NOMO-1 treated with dmso at 0.1 percent for 144 hours (cell line): Measurements from ENCODE around the gene YPEL2.
"Not testable (repeated sequence)": the region's sequence is repeated elsewhere in the genome, so short reads cannot be mapped to it uniquely, and the experiment has no call there.

Experiments used
- DNase-seq: peaks from one replicate; lab custom pipeline; 2025; ENCODE audit not compliant: unreplicated experiment; lab: John Stamatoyannopoulos, UW

Gene YPEL2

DNA sequence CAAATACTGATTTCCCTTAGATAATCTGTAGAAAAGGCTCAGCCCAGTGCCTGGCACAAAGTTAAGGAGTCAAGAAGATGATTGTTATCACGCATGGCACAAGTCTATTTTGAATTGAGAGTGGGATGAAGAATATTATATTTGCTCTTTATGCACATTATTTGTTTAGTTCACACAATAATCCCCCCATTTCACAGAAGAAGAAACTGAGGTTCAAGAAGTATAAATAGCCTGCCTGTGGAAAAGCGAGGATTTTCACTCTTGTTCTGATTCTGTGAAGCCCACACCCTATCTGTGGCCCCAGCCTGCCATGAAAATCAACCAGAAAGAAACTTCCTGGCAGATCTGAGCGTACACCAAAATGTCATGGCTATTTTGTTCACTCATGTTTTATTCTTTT is 73.0 kb downstream of the YPEL2 start:
- DNase-seq = no peak

DNA sequence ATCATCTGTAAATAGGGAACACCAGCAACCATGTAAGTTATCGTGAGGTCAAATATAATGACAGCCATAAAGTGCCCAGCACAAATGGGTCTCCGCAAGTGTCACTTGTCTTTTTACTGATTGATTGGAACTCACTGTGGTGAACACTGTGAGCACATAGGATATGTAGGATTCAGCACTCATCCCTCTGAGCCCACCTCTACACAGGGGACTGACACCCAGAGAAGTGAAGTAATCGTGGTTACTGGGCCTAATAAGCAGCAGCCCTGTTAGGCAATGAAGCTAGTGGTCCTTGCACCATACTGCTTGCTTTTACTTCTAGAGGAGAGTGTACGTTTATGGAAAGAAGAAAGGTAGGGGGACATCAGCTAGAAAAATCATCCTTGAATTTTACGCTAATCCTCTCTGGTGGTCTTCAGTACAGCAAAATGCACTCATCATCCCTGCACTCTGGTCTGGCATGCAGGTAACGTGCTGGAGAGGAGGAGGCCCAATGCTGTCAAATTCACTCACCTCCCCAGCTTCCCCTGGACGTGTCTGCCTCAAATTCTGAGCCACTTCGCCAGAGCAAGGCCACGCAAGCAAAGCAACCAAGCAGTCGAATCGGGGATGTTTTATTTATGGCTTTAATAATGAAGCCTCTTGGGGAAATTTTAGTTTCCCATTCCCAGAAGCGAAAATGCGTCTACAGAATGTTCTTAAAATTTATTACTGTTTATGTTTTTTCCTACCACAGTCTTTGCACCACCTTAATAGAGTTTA is 74.7 kb downstream of the YPEL2 start:
- no peak for DNase-seq

DNA sequence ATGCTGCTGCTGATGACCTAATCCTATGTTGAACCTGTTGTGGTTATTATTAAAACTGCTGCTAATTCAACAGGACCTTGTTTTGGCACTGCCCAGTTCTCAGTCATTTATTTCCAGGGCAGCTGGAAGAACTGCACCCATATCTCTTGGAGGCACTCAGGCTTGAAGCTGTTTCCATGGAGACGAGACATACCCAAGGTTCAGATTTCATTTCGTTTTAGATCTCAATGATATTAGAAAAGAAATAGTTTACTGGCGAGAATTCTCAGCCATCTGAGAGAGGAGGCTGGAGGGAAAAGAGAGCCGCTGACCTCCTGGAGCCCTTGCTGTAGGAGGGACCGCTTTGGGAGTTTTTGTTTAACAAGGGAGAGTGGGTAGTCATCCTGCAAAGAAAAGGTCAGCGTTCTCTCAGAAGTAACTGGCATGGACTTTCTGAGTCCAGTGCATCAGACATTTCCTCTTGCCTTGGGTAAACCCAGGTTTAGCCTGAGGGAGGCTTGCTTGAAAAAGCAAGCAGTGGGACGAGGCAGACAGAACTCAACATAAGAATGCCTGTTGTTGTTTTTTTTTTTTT is 75.4 kb downstream of the YPEL2 start:
- no peak for DNase-seq

DNA sequence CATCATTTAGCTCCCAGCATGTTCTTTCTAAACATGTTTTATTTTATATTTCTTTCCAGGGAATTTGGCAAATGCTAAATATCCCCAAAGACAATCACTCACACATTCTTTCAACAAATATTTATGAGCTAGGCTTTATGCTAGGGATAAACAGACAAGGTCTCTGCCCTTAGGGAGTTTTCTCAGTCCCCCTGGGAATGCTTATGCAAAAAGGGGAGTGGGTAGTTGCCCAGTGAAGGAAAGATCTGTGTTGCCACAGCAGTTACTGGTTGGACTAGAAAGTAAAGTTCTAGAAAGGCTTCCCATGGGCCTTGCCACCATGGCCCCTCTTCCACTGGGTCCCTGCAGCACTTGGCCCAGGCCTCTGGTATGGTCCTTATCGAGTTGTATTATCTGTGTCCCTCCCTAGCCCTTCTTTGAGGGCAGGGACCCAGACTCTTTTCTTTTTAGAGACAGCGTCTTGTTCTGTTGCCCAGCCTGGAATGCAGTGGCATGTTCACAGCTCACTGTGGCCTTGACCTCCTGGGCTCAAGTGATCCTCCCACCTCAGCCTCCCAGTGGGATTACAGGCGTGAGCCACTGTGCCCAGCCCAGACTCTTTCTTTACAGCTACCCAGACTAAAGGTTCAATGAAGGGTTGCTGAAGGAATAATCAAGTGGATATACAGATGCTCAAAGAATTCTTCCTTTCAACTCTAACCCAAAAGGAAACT is 78.0 kb downstream of the YPEL2 start:
- DNase-seq = no peak

DNA sequence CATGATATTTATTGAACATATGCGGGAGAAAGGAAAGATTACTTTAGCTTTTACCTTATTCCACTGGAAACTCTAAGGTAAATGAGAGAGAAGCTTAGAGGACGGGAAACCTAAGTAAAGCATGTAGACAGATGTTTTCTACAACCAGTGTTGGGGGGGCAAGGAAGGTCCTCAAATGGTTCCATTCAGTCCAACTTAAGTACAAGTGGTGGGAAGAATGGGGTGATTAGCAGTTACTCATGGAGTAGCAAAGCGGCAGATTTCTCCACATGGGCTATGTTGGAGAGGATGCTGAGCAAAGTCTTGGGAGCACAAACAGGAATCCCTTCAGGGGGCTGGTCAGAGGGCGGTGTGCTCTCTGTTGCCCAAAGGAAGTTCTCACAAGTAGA is 78.6 kb downstream of the YPEL2 start:
- DNase-seq = no peak

DNA sequence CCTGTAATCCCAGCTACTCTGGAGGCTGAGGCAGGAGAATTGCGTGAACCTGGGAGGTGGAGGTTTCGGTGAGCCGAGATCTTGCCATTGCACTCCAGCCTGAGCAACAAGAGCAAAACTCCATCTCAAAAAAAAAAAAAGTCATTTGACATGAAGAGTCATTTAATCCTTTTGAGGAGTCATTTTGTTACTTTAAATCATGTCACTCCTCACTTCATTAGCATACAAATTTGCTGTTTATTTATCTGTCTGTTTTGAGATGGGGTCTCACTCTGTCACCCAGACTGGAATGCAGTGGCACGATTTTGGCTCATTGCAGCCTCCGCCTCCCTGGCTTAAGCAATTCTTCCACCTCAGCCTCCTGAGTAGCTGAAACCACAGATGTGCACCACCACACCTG is 81.0 kb downstream of the YPEL2 start:
- DNase-seq = not testable (repeated sequence)

DNA sequence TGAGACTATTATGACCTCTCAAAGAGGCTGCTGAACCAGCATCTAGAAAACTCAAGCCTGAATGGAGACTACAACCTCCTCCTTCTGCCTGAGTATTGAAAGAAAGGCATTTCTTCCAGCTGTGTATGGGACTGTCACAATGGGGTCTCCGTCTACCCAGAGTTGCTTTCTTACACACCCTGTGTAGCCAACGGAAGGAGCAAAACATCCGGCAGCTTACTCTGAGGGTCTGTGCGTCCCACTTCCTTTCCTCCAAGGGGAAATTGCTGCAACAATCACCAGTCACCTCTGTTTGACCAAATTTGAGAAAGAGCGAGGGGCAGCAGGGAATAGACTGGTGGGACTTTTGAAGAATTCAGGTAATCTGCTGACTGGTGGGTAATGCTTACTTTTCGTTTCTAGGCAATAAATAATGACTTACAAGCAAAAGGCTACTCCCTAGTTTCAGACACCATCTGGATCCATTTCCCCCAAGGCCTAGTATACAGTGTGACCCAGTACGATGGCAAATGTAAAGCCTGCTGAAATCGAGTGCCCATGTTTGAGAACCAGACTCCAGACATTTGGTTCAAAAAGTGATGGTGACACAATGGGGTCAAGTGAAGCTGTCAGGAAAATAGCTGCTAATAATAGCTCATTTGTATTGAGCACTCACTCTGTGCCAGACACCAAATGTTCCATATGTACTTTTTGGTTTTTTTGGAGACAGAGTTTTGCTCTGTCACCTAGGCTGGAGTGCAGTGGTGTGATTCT is 81.7 kb downstream of the YPEL2 start:
- DNase-seq = no peak

DNA sequence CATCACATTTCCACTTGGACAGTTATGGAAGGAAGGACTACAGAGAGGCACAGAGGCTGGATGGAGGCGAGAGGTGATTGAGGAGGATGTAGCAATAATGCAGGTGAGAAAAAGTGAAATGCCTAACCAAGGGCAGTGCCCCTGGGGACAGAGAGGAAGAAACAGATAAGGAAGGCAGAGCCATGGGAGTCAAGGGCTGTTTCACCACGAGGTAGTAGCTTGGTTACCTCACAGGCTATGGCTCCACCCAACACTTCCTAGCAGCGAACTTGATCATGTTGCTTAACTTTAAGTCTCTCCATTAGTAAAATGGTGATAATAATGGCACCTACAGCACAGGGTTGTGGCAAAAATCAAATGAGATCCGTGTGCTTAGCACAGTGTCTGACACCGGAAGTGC is 83.9 kb downstream of the YPEL2 start:
- peak; percentile 28 for DNase-seq

DNA sequence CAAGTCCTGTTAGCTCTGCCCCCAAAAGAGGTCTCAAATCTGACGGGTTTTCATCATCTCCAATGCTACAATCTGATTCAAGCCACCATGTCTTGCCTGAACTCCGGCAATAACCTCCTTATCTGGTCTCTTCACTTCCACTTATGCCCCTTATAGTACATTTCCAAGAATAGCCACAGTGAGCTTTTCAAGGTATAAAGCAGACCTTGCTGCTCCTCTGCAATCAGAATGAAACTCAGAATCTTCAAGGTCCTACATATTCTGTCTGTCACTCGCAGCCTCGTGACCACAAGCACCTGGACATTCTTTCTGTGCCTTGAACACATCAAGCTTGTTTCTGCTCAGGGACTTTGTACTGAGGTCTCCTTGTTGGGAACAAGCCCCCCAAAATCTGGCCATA is 84.7 kb downstream of the YPEL2 start:
- DNase-seq = no peak

DNA sequence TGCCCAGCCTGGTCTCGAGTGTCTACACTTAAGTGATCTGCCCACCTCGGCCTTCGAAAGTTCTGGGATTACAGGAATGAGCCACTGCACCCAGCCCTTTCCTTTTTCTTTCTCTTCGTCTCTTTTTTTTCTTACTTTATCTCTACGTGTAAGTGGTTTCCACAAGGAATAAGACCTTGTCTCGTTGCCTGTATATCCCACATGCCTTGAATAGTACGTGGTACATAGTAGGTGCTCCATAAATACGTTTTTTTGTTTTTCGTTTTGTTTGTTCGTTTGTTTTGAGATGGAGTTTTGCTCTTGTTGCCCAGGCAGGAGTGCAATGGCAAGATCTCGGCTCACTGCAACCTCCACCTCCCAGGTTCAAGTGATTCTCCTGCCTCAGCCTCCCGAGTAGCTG is 86.0 kb downstream of the YPEL2 start:
- DNase-seq = no peak

DNA sequence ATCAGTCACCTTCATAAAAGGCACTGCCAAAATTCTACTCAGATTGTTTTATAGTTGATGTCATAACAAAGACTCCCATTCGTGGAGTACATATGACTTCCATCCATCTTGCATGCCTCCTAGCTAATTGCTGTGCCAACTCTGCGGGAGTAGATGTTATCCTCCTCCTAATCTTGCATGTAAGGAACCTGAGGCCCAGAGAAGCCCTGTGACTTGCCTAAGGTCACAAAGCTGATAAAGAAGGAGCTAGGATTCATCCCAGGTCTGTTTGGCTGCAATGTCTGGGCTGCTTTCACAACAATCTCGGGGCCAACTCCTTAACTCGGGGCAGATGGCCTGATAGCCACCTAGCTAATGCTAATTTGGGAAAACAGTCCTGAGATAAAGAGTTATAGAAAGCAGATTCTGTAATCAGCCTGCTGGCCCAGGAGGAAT is 87.3 kb downstream of the YPEL2 start:
- DNase-seq = no peak

DNA sequence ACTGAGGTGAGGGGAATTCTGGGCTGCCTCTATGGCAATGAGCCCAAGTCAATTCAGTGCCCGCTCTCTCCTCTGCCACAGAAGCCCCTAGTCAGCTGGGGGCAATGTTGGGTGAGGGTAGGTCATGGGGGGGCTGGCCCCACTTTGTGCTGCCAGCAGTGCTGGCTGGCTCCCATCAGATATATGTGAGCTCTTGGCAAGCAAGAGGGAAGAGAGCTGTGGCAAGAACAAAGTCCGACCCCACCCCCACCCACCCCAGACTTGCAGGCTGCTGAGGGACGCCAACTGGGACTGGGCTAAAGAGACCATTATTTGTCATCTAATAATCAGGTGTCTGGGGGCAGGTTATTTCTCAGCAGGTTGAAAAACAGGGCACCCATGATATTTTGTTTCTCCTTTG is 89.4 kb downstream of the YPEL2 start:
- no peak for DNase-seq

DNA sequence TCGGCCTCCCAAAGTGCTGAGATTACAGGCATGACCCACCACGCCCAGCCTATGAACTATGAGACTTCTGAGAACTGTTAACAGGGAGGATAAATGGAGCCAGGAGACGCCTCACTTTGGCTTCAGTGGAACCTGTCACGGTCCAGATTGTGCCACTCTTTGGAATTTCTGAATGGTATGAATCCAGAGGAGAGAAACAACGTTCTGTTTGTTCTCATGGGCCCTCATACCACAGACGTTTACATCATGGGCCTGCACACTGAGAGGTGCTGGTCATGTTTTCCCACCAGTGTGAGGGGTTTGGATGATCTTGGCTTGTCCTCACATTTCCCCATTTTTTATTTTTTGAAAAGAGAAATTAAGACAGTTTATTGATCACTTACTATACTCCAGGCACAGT is 90.3 kb downstream of the YPEL2 start:
- DNase-seq = no peak

DNA sequence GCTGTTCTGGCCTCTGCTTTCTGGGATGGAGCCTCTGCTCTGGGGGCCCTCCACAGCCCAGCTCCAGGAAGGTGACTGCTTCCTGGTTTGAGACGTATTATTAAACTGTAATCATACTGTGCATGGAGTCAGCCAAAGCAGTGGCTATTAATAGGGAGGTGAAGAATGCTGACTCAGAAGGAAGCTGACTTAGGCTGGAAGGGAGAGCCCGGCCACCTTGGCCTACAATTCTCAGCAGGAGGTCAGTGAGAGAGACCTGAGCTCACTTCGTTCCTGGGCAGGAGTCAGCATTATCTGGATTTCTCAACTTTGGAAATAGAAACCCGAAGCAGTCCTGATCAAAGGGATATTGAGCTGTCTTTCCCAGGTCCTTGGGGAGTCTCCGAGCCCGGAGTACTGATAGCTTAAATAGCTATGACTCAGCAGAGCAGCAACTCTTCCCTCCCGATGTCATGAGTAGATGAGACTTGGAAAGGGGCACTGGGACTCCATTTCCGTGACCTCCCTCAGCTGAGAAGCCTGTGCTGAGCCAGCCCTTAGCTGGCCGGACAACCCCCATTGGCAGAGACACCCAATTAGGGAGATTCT is 91.8 kb downstream of the YPEL2 start:
- no peak for DNase-seq

DNA sequence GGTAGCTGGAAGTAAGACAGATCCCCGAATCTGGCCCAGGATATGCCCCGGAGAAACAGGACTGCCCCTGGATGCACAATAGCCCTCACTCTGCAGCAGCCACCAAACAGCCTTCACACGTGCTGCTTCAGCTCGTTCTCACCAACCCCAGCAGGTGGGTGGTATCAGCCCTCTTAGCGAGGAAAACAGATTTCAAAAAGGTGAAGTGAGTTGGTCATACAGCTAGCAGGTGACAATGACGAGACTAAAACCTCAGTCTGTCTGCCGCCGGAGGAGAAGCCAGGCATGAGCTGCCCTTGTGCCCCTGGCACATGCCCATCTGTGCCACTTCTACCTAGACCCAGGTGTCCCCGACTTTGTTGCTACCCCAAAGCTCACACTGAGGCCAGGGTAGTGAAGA is 92.4 kb downstream of the YPEL2 start:
- DNase-seq = no peak

DNA sequence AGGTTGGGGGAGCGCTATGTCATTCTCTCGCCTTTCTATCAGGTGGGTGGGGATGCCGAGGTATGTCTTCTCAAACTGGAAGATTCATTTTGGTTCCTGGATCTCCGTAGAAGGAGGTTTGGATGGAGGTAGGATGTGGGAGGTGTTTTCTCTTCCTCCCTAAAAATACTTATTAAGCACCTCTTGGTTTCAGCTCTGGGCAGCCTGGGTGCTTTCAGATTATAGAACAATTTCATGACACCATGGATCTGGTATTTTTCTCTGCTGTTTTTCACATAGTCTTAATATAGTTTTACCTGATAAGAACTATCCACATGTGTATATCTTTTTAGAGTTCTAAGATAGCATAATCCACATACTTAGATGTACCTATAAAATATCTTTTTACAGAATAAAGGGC is 92.9 kb downstream of the YPEL2 start:
- no peak for DNase-seq

DNA sequence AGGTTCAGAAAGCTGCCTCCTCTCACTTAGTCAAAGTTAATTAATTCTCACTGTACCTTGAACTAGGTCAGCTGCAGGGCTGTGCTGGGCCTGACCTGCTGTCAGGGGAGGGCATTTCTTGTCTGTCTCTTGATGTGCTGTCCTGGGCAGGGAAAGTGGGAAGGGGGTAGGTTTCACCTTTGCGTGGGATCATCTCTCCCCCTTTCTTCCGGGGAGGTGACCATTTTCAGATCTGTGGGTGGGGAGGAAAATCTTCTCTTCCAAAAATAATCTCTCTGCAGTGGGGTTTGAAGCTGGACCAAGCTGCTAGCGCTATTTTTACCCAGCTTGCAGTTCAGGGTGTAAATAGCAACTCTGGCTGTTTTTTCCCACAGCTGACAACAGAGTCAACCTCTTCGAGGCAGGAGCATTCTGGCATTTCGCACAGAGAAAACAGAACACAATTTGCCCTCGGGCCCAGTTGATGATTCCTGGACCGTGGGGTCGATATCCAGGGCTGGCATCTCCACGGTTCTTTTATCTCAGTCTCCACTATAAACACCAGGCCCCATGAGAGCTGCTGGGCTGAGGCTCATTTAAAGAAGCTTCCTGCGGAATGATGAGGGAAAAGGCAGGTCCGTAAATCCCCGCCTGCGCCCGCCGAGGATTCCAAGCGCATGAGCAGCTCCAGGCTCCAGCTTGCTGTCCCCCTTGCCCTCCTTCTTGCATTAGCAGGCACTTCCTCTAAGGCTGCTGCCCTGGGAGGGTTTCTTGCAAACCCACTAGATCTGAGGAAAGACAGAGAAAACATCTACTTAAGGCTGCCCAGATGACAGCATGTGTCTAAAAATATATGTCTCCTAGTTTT is 93.9 kb downstream of the YPEL2 start:
- DNase-seq = peak; percentile 18

DNA sequence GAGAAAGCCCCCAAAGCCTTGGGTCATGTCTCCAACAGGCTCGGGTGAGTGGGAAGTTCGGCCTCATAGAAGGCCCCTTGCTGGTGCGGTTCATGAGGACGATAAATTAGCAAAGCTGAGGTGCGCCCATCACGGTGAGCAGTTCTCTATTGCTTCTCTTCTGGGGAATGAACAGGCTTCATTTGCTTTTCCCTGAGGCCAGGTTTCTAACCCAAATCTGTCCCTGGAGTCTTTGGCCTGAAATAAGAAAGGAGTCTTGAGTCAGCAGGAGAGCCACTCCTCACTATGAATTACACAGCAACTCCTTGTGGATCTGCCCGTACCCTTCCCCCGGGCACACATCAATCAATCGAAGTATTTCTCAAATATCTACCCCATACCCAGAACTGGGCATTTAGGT is 94.6 kb downstream of the YPEL2 start:
- no peak for DNase-seq

DNA sequence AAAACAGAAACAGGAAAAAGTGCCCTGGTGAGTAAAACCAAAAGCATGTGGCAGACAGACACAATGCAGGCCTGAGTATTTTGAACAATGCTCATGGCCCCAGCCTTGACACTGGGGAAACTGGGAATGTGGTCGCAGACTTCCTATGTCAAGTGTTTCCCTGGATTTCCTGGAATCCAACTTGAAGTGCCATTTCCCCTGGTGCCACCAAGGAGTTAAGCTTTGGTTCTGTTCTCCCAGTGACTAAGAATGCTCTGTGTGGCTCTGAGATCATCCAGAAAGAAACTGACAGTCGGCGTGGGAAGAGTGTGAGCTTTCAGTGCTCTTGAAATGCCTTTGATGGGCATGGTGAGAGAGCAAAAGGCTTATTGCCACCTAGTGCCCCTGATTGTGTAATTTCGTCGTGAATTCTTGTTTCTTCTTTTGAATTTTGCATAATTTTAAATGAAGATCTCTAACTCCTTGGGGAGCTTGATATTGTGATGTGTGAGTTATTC is 96.0 kb downstream of the YPEL2 start:
- DNase-seq = no peak

DNA sequence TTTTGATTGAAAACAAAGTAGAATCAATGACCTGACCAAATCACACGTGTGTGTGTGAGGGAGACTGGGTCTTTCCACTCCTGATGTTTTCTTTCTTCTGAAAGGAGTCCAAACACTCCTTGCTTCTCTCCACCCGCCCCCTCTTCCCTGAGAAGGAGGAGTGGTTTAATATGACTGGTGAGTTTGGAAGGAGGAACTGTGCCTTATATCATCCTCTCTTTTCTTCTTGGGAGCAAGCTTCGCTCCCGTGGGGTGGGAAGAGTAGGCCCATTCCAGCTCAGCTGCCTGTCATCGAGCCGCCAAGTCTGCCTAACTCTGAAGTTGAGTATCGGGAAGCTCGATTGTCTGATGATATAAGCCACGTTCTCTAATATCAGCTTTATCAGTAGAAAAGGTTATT is 96.5 kb downstream of the YPEL2 start:
- DNase-seq = no peak
